ENCODE data around the gene CTAG1A.

The CTAG1A gene

GRCh38 chrX:154595559-154596249, 10.8 kb downstream of the CTAG1A start:
- Histone ChIP-seq H3K79me2 (ENCODE audit: insufficient read depth, low read length) (no peaks in the 10 kb centered on the region), H3K27me3 (ENCODE audit: insufficient read depth, low read length, poor library complexity, severe bottlenecking) (no peaks in the 10 kb centered on the region), H3K4me1 (ENCODE audit: insufficient read depth, low read length, poor library complexity, severe bottlenecking) (no peaks in the 10 kb centered on the region), H3K9me3 (ENCODE audit: insufficient read depth, low read depth, low read length) (no peaks in the 10 kb centered on the region), H3K9me2 (replicated peaks; ENCODE audit: low read depth, low read length) (no peaks in the 10 kb centered on the region), H3K36me3 (ENCODE audit: insufficient read depth, low read length) (no peaks in the 10 kb centered on the region), H2AFZ (ENCODE audit: low read length) (no peak overlapping the region), H3K4me2 (ENCODE audit: low read depth, low read length, poor library complexity, severe bottlenecking) (no peak overlapping the region), H3K9ac (ENCODE audit: low read depth, low read length, poor library complexity, severe bottlenecking) (no peak overlapping the region), H3K4me3 (ENCODE audit: low read length, poor library complexity, severe bottlenecking) (no peak overlapping the region), H4K20me1 (ENCODE audit: insufficient read depth, low read length, poor library complexity, severe bottlenecking) (no peaks in the 10 kb centered on the region), H3F3A (ENCODE audit: low read depth) (no peaks in the 10 kb centered on the region)
- TF ChIP-seq CTCF (conservative IDR thresholded peaks at IDR 0.05; ENCODE audit: low read length) (no peak), EZH2phosphoT487 (IDR thresholded peaks at IDR 0.05; ENCODE audit: borderline replicate concordance) (no peak)

DNA sequence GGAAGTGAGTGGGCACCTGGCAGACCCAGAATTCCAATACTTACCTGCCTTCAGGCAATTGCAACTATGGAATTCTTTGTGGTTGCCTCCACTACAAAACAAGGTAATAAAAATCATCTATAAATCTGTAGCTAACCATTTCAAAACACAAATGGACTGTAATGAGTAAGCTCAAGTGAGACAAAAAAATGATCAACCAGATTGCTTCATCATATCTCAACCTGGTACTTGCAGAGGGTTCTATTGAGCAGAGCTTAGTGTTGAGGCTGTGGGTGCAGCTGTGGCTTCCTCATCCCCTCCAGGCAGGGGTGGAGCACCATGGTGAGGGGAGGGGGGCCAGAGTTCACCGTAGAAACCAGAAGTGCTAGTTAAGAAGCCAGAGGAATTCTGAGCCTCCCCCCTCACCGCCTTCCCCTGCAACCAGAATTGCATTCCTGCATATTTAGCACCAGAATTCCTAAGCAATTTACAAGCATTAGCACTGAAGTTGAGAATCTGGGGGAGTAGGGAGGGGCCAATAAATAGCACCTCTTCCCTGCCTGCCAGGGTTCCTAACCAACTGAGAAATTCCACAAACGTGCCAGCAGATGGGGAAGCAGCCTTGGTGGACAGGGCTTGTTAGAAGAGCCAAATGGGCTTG, 11.5 kb downstream of the CTAG1A start:
- Histone ChIP-seq H3K4me2 (ENCODE audit: low read depth, low read length, poor library complexity, severe bottlenecking) (no peak overlapping the region), H4K20me1 (ENCODE audit: insufficient read depth, low read length, poor library complexity, severe bottlenecking) (no peaks in the 10 kb centered on the region), H3K9ac (ENCODE audit: low read depth, low read length, poor library complexity, severe bottlenecking) (no peak overlapping the region), H3K36me3 (ENCODE audit: insufficient read depth, low read length) (no peaks in the 10 kb centered on the region), H3K79me2 (ENCODE audit: insufficient read depth, low read length) (no peaks in the 10 kb centered on the region), H2AFZ (ENCODE audit: low read length) (no peak overlapping the region), H3K9me2 (replicated peaks; ENCODE audit: low read depth, low read length) (no peaks in the 10 kb centered on the region), H3K4me3 (ENCODE audit: low read length, poor library complexity, severe bottlenecking) (no peak overlapping the region), H3F3A (ENCODE audit: low read depth) (no peaks in the 10 kb centered on the region), H3K9me3 (ENCODE audit: insufficient read depth, low read depth, low read length) (no peaks in the 10 kb centered on the region), H3K4me1 (ENCODE audit: insufficient read depth, low read length, poor library complexity, severe bottlenecking) (no peaks in the 10 kb centered on the region), H3K27me3 (ENCODE audit: insufficient read depth, low read length, poor library complexity, severe bottlenecking) (no peaks in the 10 kb centered on the region)
- TF ChIP-seq CTCF (conservative IDR thresholded peaks at IDR 0.05; ENCODE audit: low read length) (no peak), EZH2phosphoT487 (IDR thresholded peaks at IDR 0.05; ENCODE audit: borderline replicate concordance) (no peak)

DNA sequence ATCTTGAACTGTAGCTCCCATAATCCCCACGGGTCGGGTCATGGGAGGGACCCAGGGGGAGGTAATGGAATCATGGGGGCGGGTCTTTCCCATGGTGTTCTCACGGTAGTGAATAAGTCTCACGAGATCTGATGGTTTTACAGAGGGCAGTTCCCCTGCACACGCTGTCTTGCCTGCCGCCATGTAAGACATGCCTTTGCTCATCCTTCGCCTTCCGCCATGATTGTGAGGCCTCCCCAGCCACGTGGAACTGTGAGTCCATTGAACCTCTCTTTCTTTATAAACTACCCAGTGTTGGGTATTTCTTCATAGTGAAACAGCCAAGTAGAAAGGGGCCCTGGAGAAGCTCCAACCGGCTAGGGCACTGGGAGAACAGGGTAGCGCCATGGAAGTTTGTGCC, 12.3 kb downstream of the CTAG1A start:
- H3K4me3 ChIP-seq (ENCODE audit: low read length, poor library complexity, severe bottlenecking) = no peak overlapping the region
- TF ChIP-seq EZH2phosphoT487 (IDR thresholded peaks at IDR 0.05; ENCODE audit: borderline replicate concordance) = no peak
- no peak for TF ChIP-seq CTCF (conservative IDR thresholded peaks at IDR 0.05; ENCODE audit: low read length)
- no peaks in the 10 kb centered on the region for H3K9me3 ChIP-seq (ENCODE audit: insufficient read depth, low read depth, low read length)

More for the DNA sequence above, 12.3 kb downstream of the CTAG1A start:
- Histone ChIP-seq H4K20me1 (ENCODE audit: insufficient read depth, low read length, poor library complexity, severe bottlenecking) (no peaks in the 10 kb centered on the region), H3K36me3 (ENCODE audit: insufficient read depth, low read length) (no peaks in the 10 kb centered on the region), H3K9ac (ENCODE audit: low read depth, low read length, poor library complexity, severe bottlenecking) (no peak overlapping the region), H3K79me2 (ENCODE audit: insufficient read depth, low read length) (no peaks in the 10 kb centered on the region), H3F3A (ENCODE audit: low read depth) (no peaks in the 10 kb centered on the region), H2AFZ (ENCODE audit: low read length) (no peak overlapping the region), H3K4me2 (ENCODE audit: low read depth, low read length, poor library complexity, severe bottlenecking) (no peak overlapping the region), H3K9me2 (replicated peaks; ENCODE audit: low read depth, low read length) (no peaks in the 10 kb centered on the region), H3K4me1 (ENCODE audit: insufficient read depth, low read length, poor library complexity, severe bottlenecking) (no peaks in the 10 kb centered on the region), H3K27me3 (ENCODE audit: insufficient read depth, low read length, poor library complexity, severe bottlenecking) (no peaks in the 10 kb centered on the region)
